Mucosa of gallbladder (tissue), 1 donor: Measurements from ENCODE around the gene AATK. TPM values are rescaled to one million over a fixed set of nuclear protein-coding genes. Genes with fewer than 3 reads are reported as not detected.

ENCODE experiments used
- DNase-seq: peaks from one replicate; pipeline ENCODE4 v3.0.0-alpha.2; 2020; ENCODE audit warnings: low spot score
- total RNA-seq: library from RNA; stranded (reverse); gene quantifications from one replicate; pipeline ENCODE4 v1.2.1, GENCODE V29; 2021
- donor health status: DM: no; HTN: no; CAD: no.

AATK gene
- total RNA-seq, 1 donor from 2014 or later: 14.2 TPM

GRCh38 chr17:81071761-81072741 is 94.0 kb downstream of the AATK start:
- DNase-seq: no peak

- DNase-seq: no peak
Measured at GRCh38 chr17:81070541-81071246, 95.3 kb downstream of the AATK start.

- peak; percentile 54 for DNase-seq
Measured at GRCh38 chr17:81069135-81069645, 96.8 kb downstream of the AATK start.

GRCh38 chr17:81068411-81069134 is 97.4 kb downstream of the AATK start:
- no peak for DNase-seq

- DNase-seq: no peak
Measured at GRCh38 chr17:81067391-81067811, 98.6 kb downstream of the AATK start.

Other genes starting within 250 kb of the AATK start
- gene CHMP6, start 174.4 kb downstream of the AATK start, total RNA-seq: 31.5 TPM
- 101 TPM for gene BAIAP2, start 131.1 kb downstream of the AATK start, total RNA-seq
- not detected for gene PVALEF, start 714 bp downstream of the AATK start, total RNA-seq
- gene CEP131, start 56.7 kb upstream of the AATK start, total RNA-seq: 12.7 TPM
- 57.9 TPM for gene TEPSIN, start 72.8 kb upstream of the AATK start, total RNA-seq
- 38.1 TPM for gene NDUFAF8, start 73.1 kb upstream of the AATK start, total RNA-seq
- 135 TPM for gene SLC38A10, start 129.1 kb upstream of the AATK start, total RNA-seq
- 77.4 TPM for gene BAHCC1, start 229.2 kb upstream of the AATK start, total RNA-seq